Activated CD8-positive, alpha-beta memory T cell treated with anti-CD3 and anti-CD28 coated beads, Interleukin-2, amount 50 U/mL, for 24 hours (primary cell): Measurements from ENCODE around the gene CALML3.

Source experiments
- DNase-seq: peaks from one replicate; pipeline ENCODE4 v3.0.0-alpha.2; 2020; ENCODE audit errors: extremely low read depth

CALML3 gene

GRCh38 chr10:5525561-5526341 is 990 bp downstream of the CALML3 start:
- DNase-seq = no peak

- no peak for DNase-seq
Observed at GRCh38 chr10:5526691-5527331, 2.0 kb downstream of the CALML3 start.

DNA sequence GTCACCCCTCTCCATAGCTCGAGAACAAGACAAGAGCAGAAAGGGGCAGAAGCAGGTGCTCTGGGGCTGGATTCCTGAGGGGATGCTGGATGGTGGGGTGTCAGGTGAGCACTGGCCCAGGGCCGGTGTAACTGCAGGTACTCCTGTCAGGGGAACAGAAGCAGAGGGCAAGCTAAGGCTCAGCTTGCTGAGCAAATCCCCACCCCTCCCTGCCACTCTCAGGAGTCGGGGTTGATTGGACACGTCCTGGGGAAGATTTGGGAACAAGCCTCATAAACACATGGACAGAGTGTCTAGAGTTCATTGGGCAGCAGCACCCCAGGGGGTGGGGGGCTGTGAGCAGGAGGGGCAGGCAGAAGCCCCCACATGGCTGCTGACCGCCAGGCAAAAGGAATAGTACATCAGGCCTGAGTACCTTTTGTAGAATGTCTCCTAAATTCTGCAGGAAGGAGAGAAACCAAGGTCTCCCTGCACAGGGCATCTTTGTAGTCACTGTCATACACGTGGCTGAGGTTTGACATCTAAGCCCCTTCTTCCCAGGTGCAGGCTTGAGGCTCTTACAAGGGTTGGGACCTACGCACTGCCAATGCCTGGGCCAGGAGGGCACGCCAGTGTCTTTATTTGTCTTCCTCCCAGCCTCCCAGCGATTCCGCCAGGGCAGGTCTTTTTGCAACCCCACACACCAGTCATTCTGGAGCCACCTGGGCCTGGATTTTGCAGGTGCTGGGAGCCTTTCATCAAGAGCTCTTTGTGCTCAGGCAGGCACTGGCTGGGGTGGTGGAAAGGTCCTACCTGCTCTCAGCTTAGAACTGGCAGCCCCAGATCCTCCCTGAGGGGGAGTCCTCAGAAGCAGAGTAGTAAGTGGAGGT is 2.8 kb downstream of the CALML3 start:
- no peak for DNase-seq

DNA sequence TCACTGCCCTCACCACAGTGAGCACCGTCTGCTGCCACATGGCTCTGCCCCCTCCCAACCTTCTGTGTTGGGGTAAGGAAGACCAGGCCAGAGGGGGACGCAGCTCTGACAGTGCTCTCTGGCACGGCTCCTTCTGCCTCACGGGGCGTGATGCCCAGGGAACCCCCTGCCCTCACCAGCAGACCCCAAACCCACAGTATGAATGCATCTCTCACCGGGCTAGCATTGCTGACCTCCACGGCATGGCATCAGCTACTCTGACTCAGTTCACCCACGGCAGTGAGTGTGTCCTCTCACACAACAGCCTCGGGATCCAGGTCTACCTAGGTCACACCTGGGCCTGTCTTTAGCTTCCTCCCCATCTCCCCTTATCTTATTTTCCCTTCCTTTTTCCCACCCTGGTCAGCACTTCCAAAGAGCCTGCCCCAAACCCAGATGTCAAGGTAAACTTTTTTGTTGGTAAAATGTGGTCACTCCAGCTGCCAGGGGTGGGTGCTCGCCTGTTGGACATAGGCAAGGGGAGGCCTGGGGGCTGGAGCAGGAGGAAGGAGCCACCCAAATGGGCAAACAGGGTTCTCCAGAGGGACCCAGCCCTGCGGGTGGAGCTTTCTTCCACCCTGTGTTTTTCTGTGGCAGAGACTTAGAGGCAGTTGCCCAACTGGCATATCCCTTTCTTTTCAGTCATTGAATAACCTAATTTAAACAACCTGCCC is 4.4 kb downstream of the CALML3 start:
- no peak for DNase-seq

GRCh38 chr10:5529702-5530411 is 5.1 kb downstream of the CALML3 start:
- DNase-seq = no peak

DNA sequence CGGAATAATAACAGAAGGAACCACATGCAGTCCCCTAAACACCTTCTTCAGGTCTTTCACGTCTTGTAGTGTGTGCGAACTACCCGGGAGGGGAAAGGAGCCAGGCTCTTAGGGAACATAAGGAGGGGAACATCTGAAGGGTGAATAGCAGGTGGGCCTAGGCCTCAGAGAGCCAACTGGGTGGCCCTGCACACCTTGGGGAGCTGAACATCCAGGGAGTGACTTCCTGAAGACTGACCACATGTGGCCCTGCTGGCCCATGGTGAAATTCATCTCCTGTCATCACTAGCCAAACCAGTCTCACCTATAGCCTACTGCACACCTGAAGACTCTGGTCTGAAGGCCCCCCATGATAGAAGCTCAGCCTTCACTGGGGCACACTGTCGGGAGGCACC is 5.6 kb downstream of the CALML3 start:
- no peak for DNase-seq

- DNase-seq = no peak
Observed at GRCh38 chr10:5530846-5531557, 6.2 kb downstream of the CALML3 start.

GRCh38 chr10:5531558-5532306 is 7.0 kb downstream of the CALML3 start:
- no peak for DNase-seq

GRCh38 chr10:5532307-5532605 is 7.5 kb downstream of the CALML3 start:
- DNase-seq = no peak

- no peak for DNase-seq
Observed at GRCh38 chr10:5532618-5533097, 7.9 kb downstream of the CALML3 start.

GRCh38 chr10:5533098-5533731 is 8.5 kb downstream of the CALML3 start:
- no peak for DNase-seq

DNA sequence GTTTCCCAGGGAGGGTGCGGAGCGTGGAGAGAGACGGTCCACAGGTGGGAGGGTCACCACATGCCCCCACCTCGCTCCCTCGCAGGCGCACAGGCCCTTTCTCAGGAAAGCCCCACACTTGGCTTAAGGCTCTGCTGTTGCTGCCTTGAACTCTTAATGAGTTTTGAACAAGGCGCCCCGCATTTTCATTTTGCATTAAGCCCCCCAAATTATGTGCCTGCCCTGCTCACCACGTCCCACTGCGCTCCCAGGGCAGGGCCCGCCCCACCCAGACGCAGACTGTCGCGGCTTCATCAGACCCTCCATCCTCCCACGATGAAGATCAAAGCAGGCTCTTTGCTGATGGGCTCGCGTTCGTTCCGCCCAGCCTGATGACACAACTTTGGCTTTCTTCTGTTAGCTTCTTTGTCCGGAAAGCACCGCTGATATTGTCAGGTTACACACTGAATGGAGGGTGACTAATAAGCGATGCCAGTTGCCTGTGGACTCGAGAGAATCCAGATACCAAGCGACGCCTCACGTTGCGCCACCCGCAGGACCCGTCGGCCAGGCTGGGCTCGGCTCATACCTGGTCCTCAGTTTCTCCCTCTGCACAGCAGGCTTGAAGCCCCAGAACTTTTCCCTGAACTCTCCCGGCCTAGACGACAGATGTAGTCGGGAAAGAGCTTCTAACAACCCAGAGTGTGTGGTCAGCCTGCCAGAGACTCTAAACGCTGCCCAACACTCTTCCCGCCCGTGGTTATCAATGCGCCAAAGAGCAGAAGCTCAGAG is 9.5 kb downstream of the CALML3 start:
- no peak for DNase-seq

GRCh38 chr10:5534880-5535856 is 10.4 kb downstream of the CALML3 start:
- no peak for DNase-seq

DNA sequence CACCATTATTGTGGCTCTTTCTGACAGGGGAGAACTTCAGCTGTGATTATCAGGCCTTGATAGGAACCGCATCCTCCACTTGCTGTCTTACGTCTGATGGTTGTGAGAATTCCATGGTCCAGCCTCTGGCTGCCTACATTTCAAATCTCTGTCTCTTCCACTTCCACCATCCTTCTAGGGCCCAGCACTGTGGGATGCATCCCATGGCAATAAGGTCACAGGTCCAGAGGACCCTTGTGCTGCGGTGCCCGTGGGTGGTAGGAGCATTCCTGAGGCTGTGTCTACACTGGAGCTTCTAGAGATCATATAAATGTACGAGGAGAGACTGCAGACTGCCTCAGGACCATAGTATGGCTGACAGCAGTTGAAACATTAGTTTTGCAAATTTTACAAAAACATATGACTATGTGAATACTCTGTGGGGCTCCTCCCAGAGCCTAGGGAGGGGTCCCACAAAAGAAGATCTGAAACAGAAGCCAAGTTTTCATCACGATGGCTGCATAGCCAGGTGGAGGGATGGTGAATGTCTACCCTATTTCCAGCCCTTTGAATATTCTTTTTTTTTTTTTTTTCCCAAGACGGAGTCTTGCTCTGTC is 11.8 kb downstream of the CALML3 start:
- no peak for DNase-seq

GRCh38 chr10:5537684-5538083 is 12.9 kb downstream of the CALML3 start:
- no peak for DNase-seq

DNA sequence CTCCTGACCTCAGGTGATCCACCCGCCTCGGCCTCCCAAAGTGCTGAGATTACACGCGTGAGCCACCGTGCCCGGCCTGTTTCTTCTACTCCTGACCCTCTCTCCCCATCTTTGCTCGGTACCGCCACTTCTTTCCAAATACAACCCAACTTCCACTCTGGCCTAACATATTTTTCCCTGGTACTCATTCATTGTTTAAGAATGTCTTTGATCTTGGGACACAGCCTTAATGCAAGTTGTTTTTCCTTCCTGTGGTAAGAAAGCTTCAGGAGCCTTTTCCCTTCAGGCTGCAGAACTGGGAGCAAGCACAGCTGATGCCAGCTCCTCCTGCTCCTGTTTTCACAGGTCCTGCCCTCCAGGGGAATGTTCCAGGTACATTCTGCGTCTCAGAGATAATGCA is 13.7 kb downstream of the CALML3 start:
- DNase-seq = no peak
